SK-N-SH (cell line): Measurements from ENCODE around the gene TXNDC5. TPM values are rescaled to one million over a fixed set of nuclear protein-coding genes. Genes with fewer than 3 reads are reported as not detected.

ENCODE experiments used
- CTCF ChIA-PET: fragments of 300-600, 350-600 bp; formaldehyde crosslinking; extraction: SDS; loops from one replicate; lab custom pipeline; 2021; lab: Yijun Ruan, JAX
- POLR2A ChIA-PET: fragments of 350-600 bp; sonication (Branson Sonifier 250); formaldehyde crosslinking; extraction: SDS; loops from one replicate; lab custom pipeline; 2020; ENCODE audit warnings: antibody characterized with exemption, inconsistent platforms; lab: Yijun Ruan, JAX
- DNase-seq: peaks from one replicate; pipeline ENCODE4 v3.0.0; 2012
- H2AFZ ChIP-seq: fragments of 200-600 bp; sonication (generic); 2 replicates; pipeline ENCODE4 v1.8.1; 2016; ENCODE audit warnings: antibody characterized with exemption, mild to moderate bottlenecking, low read depth
- H3F3A ChIP-seq: fragments of 200-600 bp; sonication (generic); replicated peaks from 2 replicates; pipeline ENCODE3; 2016; ENCODE audit warnings: antibody characterized with exemption, mild to moderate bottlenecking; ENCODE audit not compliant: insufficient read depth
- H3K27ac ChIP-seq, 2 experiments: fragments of 200-500 bp in 1 of 2; fragments of 200-600 bp in 1 of 2; sonication (Bioruptor generic) in 1 of 2; sonication (generic), shearing (Covaris generic) in 1 of 2; 2 replicates each; pipeline versions ENCODE4 v1.5.1 to v1.6.1; 2014 to 2016; ENCODE audit warnings: low read depth in 2 of 2, inconsistent platforms in 1 of 2, low read length in 1 of 2, mild to moderate bottlenecking in 1 of 2, mixed read lengths in 1 of 2
- H3K27me3 ChIP-seq: fragments of 200-600 bp; sonication (generic), shearing (Covaris generic); 2 replicates; pipeline ENCODE4 v1.6.1; 2016; ENCODE audit warnings: mixed run types; ENCODE audit not compliant: insufficient read depth
- H3K36me3 ChIP-seq, 2 experiments: fragments of 200-500 bp in 1 of 2; fragments of 200-600 bp in 1 of 2; sonication (Bioruptor generic) in 1 of 2; sonication (generic) in 1 of 2; replicated peaks in 1 of 2; 2 replicates each; pipeline versions ENCODE3 to v1.5.1; 2014 to 2016; ENCODE audit warnings: low read length in 1 of 2, mild to moderate bottlenecking in 1 of 2; ENCODE audit not compliant: insufficient read depth in 2 of 2, control insufficient read depth in 1 of 2
- H3K4me1 ChIP-seq, 2 experiments: fragments of 200-500 bp in 1 of 2; fragments of 200-600 bp in 1 of 2; sonication (Bioruptor generic) in 1 of 2; sonication (generic), shearing (Covaris generic) in 1 of 2; 2 replicates each; pipeline versions ENCODE4 v1.5.1 to v1.6.1; 2014 to 2016; ENCODE audit warnings: low read depth in 1 of 2, low read length in 1 of 2, mixed run types in 1 of 2; ENCODE audit not compliant: insufficient read depth in 2 of 2, control insufficient read depth in 1 of 2
- H3K4me2 ChIP-seq: fragments of 200-600 bp; sonication (generic), shearing (Covaris generic); 2 replicates; pipeline ENCODE4 v1.6.1; 2017; ENCODE audit warnings: mixed run types
- H3K4me3 ChIP-seq, 2 experiments: fragments of 200-500 bp in 1 of 2; fragments of 200-600 bp in 1 of 2; sonication (Bioruptor generic) in 1 of 2; sonication (generic), shearing (Covaris generic) in 1 of 2; 2 replicates each; pipeline versions ENCODE4 v1.5.1 to v1.8.1; 2014 to 2016; ENCODE audit warnings: low read depth in 2 of 2, inconsistent platforms in 1 of 2, low read length in 1 of 2, mild to moderate bottlenecking in 1 of 2, mixed read lengths in 1 of 2, moderate library complexity in 1 of 2
- H3K79me2 ChIP-seq: fragments of 200-600 bp; sonication (generic); 2 replicates; pipeline ENCODE4 v1.8.1; 2017; ENCODE audit warnings: mild to moderate bottlenecking; ENCODE audit not compliant: insufficient read depth
- H3K9ac ChIP-seq: fragments of 200-600 bp; sonication (generic); 2 replicates; pipeline ENCODE4 v1.6.1; 2017; ENCODE audit warnings: mixed run types
- H3K9me2 ChIP-seq: fragments of 200-600 bp; sonication (generic); 2 replicates; pipeline ENCODE4 v1.6.1; 2017; ENCODE audit warnings: mixed run types
- H3K9me3 ChIP-seq: fragments of 200-600 bp; sonication (generic); 2 replicates; pipeline ENCODE4 v1.6.1; 2017; ENCODE audit warnings: mixed run types, mild to moderate bottlenecking, moderate library complexity
- H4K20me1 ChIP-seq: fragments of 200-600 bp; sonication (generic); 2 replicates; pipeline ENCODE4 v1.6.1; 2017; ENCODE audit warnings: mild to moderate bottlenecking, mixed run types; ENCODE audit not compliant: insufficient read depth
- CHD2 ChIP-seq: fragments of 150-350 bp; IDR thresholded peaks from 2 replicates; pipeline ENCODE4 v1.6.1; 2018; ENCODE audit warnings: low read length; ENCODE audit not compliant: partially characterized antibody
- ELF1 ChIP-seq: IDR thresholded peaks from 2 replicates; pipeline ENCODE4 v1.4.0; 2012
- EZH2phosphoT487 ChIP-seq: fragments of 200-600 bp; sonication (generic); IDR thresholded peaks from 2 replicates; pipeline ENCODE4 v1.6.1; 2017; ENCODE audit warnings: low read depth, mixed run types, mild to moderate bottlenecking, antibody characterized with exemption, moderate library complexity, borderline replicate concordance
- FOXM1 ChIP-seq: IDR thresholded peaks from 2 replicates; pipeline ENCODE4 v1.4.0; 2012; ENCODE audit warnings: low read depth, mild to moderate bottlenecking
- JUND ChIP-seq: IDR thresholded peaks from 2 replicates; pipeline ENCODE4 v1.4.0; 2012
- MEF2A ChIP-seq: IDR thresholded peaks from 2 replicates; pipeline ENCODE4 v1.4.0; 2012; ENCODE audit warnings: low read depth, borderline replicate concordance
- RXRA ChIP-seq: IDR thresholded peaks from 2 replicates; pipeline ENCODE4 v1.4.0; 2012; ENCODE audit warnings: low read depth, mild to moderate bottlenecking, borderline replicate concordance
- SIN3A ChIP-seq: IDR thresholded peaks from 2 replicates; pipeline ENCODE4 v1.6.1; 2012; ENCODE audit warnings: low read depth, mild to moderate bottlenecking, low read length, moderate library complexity, borderline replicate concordance
- SMC3 ChIP-seq: IDR thresholded peaks from 2 replicates; pipeline ENCODE4 v1.6.1; 2012; ENCODE audit warnings: low read depth, low read length, improper control_type of control experiment
- TEAD4 ChIP-seq: IDR thresholded peaks from 2 replicates; pipeline ENCODE4 v1.4.0; 2012; ENCODE audit warnings: mild to moderate bottlenecking, borderline replicate concordance; ENCODE audit not compliant: insufficient read depth
- USF2 ChIP-seq: fragments of 150-350 bp; IDR thresholded peaks from 2 replicates; pipeline ENCODE4 v1.6.1; 2017; ENCODE audit warnings: antibody characterized with exemption, low read length, low read depth, borderline replicate concordance
- WGBS: methylation state at CpG from one replicate; pipeline ENCODE4 v1.1.6; 2017; ENCODE audit warnings: low lambda C conversion rate; 5-methylcytosine and 5-hydroxymethylcytosine counted together
- polyA plus RNA-seq, 3 experiments: library from polyadenylated mRNA; depleted of rRNA; stranded (reverse); fragments of >200 nt; gene quantifications; 2 replicates each; pipeline ENCODE4 v1.2.3, GENCODE V29; 2012
- TF ChIP-seq, protein P1 (sequence below): fragments of 200-600 bp; sonication (generic); IDR thresholded peaks from 2 replicates; pipeline ENCODE4 v1.6.1; 2017; ENCODE audit warnings: antibody characterized with exemption, mild to moderate bottlenecking, moderate library complexity
- TF ChIP-seq, protein P2 (sequence below): fragments of 150-350 bp; IDR thresholded peaks from 2 replicates; pipeline ENCODE4 v1.6.1; 2016; ENCODE audit warnings: mild to moderate bottlenecking, low read depth, low read length
- TF ChIP-seq, protein P3 (sequence below): IDR thresholded peaks from 2 replicates; pipeline ENCODE4 v1.4.0; 2012; ENCODE audit warnings: low read depth, borderline replicate concordance

TXNDC5 gene
- polyA plus RNA-seq, 1 of the 3 experiments (the other 2 are of a cell fraction): 187 TPM

GRCh38 chr6:7912024-7912423 lies 1.4 kb upstream of the TXNDC5 start:
- POLR2A ChIA-PET: no interaction called here
- no peaks in the 10 kb centered on the region for H3K9me3 ChIP-seq
- H2AFZ ChIP-seq: no peak overlapping the region
- CTCF ChIA-PET: interaction anchor here (1.0 kb wide), 1 partner anchor 14 kb away, joined by 3 read pairs; no protein-coding TSS in a partner anchor
- peaks cover 11% of the 10 kb centered on the region in 2 experiments; a peak in 2 of 4 replicates for H3K4me1 ChIP-seq
- DNase-seq: no peak
- H3K9ac ChIP-seq: no peak overlapping the region
- no peak overlapping the region for H3K27ac ChIP-seq
- TF ChIP-seq USF2 (no peak), SIN3A (no peak), TEAD4 (no peak), EZH2phosphoT487 (no peak), JUND (no peak), FOXM1 (no peak), ELF1 (no peak), RXRA (no peak), CHD2 (no peak), MEF2A (no peak), SMC3 (no peak)
- TF ChIP-seq, protein P1, sequence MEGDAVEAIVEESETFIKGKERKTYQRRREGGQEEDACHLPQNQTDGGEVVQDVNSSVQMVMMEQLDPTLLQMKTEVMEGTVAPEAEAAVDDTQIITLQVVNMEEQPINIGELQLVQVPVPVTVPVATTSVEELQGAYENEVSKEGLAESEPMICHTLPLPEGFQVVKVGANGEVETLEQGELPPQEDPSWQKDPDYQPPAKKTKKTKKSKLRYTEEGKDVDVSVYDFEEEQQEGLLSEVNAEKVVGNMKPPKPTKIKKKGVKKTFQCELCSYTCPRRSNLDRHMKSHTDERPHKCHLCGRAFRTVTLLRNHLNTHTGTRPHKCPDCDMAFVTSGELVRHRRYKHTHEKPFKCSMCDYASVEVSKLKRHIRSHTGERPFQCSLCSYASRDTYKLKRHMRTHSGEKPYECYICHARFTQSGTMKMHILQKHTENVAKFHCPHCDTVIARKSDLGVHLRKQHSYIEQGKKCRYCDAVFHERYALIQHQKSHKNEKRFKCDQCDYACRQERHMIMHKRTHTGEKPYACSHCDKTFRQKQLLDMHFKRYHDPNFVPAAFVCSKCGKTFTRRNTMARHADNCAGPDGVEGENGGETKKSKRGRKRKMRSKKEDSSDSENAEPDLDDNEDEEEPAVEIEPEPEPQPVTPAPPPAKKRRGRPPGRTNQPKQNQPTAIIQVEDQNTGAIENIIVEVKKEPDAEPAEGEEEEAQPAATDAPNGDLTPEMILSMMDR: no peak
- TF ChIP-seq, protein P2, sequence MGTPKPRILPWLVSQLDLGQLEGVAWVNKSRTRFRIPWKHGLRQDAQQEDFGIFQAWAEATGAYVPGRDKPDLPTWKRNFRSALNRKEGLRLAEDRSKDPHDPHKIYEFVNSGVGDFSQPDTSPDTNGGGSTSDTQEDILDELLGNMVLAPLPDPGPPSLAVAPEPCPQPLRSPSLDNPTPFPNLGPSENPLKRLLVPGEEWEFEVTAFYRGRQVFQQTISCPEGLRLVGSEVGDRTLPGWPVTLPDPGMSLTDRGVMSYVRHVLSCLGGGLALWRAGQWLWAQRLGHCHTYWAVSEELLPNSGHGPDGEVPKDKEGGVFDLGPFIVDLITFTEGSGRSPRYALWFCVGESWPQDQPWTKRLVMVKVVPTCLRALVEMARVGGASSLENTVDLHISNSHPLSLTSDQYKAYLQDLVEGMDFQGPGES: no peak
- TF ChIP-seq, protein P3, sequence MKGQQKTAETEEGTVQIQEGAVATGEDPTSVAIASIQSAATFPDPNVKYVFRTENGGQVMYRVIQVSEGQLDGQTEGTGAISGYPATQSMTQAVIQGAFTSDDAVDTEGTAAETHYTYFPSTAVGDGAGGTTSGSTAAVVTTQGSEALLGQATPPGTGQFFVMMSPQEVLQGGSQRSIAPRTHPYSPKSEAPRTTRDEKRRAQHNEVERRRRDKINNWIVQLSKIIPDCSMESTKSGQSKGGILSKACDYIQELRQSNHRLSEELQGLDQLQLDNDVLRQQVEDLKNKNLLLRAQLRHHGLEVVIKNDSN: no peak
- peaks cover 3% of the 10 kb centered on the region for H3F3A ChIP-seq
- H3K27me3 ChIP-seq: peaks cover 6% of the 10 kb centered on the region; the same call in 1 of the 2 replicates
- no peak overlapping the region for H3K4me2 ChIP-seq
- H3K9me2 ChIP-seq: no peaks in the 10 kb centered on the region
- peaks cover 23% of the 10 kb centered on the region for H4K20me1 ChIP-seq
- H3K79me2 ChIP-seq: peaks cover 30% of the 10 kb centered on the region
- H3K36me3 ChIP-seq: peaks cover 5 to 6% of the 10 kb centered on the region in 2 experiments
- 90% methylated on average over 6 of the region's 6 CpGs for WGBS
- no peak overlapping the region for H3K4me3 ChIP-seq
